ENCODE measurements around the gene ASCL2. TPM values are rescaled to one million over a fixed set of nuclear protein-coding genes. Genes with fewer than 3 reads are reported as not detected.
"Not testable (repeated sequence)": the region's sequence is repeated elsewhere in the genome, so short reads cannot be mapped to it uniquely, and the experiment has no call there.

Gene ASCL2
- polyA plus RNA-seq, 2 donors: 0.95 to 1.7 TPM

DNA sequence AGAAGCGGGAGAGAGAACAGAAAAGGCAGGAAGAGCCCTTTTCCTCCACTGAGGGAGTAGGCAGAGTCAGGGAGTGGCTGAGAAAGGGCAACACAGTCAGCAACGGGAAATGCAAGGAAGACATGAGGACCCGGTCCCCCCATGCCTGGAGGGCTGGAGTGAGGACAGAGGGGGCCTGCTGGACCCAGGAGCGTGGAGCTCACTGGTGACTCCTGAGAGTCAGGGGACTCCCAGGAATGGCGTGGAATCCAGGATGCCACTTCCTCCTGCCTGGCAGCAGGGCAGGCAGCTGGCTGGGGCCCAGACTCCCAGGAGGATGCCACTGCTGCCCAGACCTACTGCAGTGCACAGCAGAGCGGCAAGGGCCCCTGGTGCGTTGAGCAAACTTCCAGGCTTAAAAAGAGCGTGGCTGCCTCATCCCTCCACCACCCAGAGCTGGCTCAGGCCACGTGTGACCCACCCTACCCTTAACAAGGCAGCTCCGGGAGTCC, 20.0 kb upstream of the ASCL2 start:
- Histone ChIP-seq H3K9me3 (ENCODE audit: control insufficient read depth in 2 of 2, insufficient read depth in 1 of 2, low read depth in 1 of 2, low read length in 1 of 2) (peaks cover 0 to 3% of the 10 kb centered on the region in 2 donors), H3K4me1 (ENCODE audit: control insufficient read depth in 2 of 2, insufficient read depth in 2 of 2, low read length in 1 of 2) (no peaks in the 10 kb centered on the region), H3K27ac (ENCODE audit: low read depth in 2 of 2, low read length in 1 of 2) (no peak overlapping the region), H3K4me3 (ENCODE audit: low read depth in 1 of 2, low read length in 2 of 2) (no peak overlapping the region), H3K36me3 (ENCODE audit: control insufficient read depth in 2 of 2, insufficient read depth in 2 of 2, low read length in 1 of 2) (no peaks in the 10 kb centered on the region), H3K27me3 (ENCODE audit: control insufficient read depth in 1 of 2, insufficient read depth in 2 of 2, low read length in 2 of 2) (no peaks in the 10 kb centered on the region)
- 32 to 50% methylated on average over 10 of the region's 10 CpGs for WGBS, 2 donors

DNA sequence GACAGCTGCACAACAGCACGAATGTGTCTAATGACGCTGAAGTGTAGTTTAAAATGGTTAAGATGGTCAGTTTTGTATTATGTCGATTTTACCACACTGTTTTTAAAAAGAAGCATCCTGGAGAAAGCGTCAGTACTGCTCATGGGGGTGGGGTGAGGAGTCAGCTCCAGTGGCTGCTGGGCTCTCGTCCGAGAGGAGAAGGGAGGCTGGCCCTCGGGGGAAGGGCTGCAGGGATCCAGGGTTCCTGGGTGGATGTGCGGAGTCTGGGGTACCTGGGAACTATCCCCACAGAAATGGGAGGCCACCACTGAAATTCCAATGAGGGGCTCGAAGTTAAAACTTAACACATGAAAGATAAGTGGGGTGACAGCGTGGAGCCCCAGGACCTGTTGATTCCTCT, 19.5 kb upstream of the ASCL2 start:
- Histone ChIP-seq H3K9me3 (ENCODE audit: control insufficient read depth in 2 of 2, insufficient read depth in 1 of 2, low read depth in 1 of 2, low read length in 1 of 2) (peaks cover 0 to 3% of the 10 kb centered on the region in 2 donors), H3K36me3 (ENCODE audit: control insufficient read depth in 2 of 2, insufficient read depth in 2 of 2, low read length in 1 of 2) (no peaks in the 10 kb centered on the region), H3K27ac (ENCODE audit: low read depth in 2 of 2, low read length in 1 of 2) (no peak overlapping the region), H3K4me1 (ENCODE audit: control insufficient read depth in 2 of 2, insufficient read depth in 2 of 2, low read length in 1 of 2) (no peaks in the 10 kb centered on the region), H3K4me3 (ENCODE audit: low read depth in 1 of 2, low read length in 2 of 2) (no peak overlapping the region), H3K27me3 (ENCODE audit: control insufficient read depth in 1 of 2, insufficient read depth in 2 of 2, low read length in 2 of 2) (no peaks in the 10 kb centered on the region)
- WGBS, 2 donors: 73 to 81% methylated on average over 10 of the region's 10 CpGs

DNA sequence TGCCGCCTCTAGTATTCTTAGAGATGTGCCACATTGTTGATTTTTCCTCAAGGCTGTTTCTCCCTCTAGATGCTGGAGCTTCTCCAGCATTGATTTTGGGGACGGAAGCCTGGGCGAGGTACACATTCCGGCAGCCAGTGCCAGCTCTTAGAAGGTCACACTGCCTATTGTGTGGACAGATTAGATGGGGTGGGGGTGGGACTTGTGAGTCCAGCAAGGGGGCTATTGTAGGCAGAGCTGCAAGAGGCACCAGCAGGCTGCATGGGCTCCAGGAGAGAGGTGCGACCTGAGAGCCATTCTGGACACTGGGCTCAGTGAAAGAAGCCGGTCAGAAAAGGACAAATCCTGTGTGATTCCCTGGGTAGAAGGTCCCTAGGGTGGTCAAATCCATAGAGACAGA, 19.0 kb upstream of the ASCL2 start:
- no peak overlapping the region for H3K27ac ChIP-seq (ENCODE audit: low read depth in 2 of 2, low read length in 1 of 2)

DNA sequence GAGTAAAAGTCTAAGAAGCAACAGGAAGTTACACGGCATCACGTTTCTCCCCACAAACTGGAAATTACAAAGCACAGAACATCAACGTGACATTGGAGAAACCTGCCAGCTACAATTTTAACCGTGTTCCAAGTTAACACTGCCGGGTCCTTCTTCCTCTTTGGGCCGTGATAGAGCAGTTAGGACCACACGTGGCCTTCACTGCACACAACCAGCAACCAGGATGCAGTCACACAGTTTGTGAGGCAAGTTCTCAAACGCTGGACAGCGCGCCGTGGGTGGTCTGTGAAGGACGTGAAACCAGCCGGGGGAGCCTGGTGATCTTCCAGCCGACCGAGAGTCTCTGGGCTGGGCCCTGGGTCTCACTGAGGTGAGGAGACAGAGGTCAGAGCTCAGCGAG, 16.7 kb upstream of the ASCL2 start:
- Histone ChIP-seq H3K27me3 (ENCODE audit: control insufficient read depth in 1 of 2, insufficient read depth in 2 of 2, low read length in 2 of 2) (no peaks in the 10 kb centered on the region), H3K9me3 (ENCODE audit: control insufficient read depth in 2 of 2, insufficient read depth in 1 of 2, low read depth in 1 of 2, low read length in 1 of 2) (peaks cover 0 to 3% of the 10 kb centered on the region in 2 donors), H3K4me1 (ENCODE audit: control insufficient read depth in 2 of 2, insufficient read depth in 2 of 2, low read length in 1 of 2) (no peaks in the 10 kb centered on the region), H3K4me3 (ENCODE audit: low read depth in 1 of 2, low read length in 2 of 2) (no peak overlapping the region), H3K36me3 (ENCODE audit: control insufficient read depth in 2 of 2, insufficient read depth in 2 of 2, low read length in 1 of 2) (no peaks in the 10 kb centered on the region), H3K27ac (ENCODE audit: low read depth in 2 of 2, low read length in 1 of 2) (no peak overlapping the region)
- WGBS, 2 donors: 54% methylated on average over 16 of the region's 16 CpGs

More for the DNA sequence above, 19.0 kb upstream of the ASCL2 start:
- H3K27me3 ChIP-seq (ENCODE audit: control insufficient read depth in 1 of 2, insufficient read depth in 2 of 2, low read length in 2 of 2): no peaks in the 10 kb centered on the region
- 59 to 61% methylated on average over 6 of the region's 6 CpGs for WGBS, 2 donors
- no peaks in the 10 kb centered on the region for H3K4me1 ChIP-seq (ENCODE audit: control insufficient read depth in 2 of 2, insufficient read depth in 2 of 2, low read length in 1 of 2)
- no peaks in the 10 kb centered on the region for H3K36me3 ChIP-seq (ENCODE audit: control insufficient read depth in 2 of 2, insufficient read depth in 2 of 2, low read length in 1 of 2)
- H3K9me3 ChIP-seq (ENCODE audit: control insufficient read depth in 2 of 2, insufficient read depth in 1 of 2, low read depth in 1 of 2, low read length in 1 of 2): peaks cover 0 to 3% of the 10 kb centered on the region in 2 donors
- H3K4me3 ChIP-seq (ENCODE audit: low read depth in 1 of 2, low read length in 2 of 2): no peak overlapping the region

DNA sequence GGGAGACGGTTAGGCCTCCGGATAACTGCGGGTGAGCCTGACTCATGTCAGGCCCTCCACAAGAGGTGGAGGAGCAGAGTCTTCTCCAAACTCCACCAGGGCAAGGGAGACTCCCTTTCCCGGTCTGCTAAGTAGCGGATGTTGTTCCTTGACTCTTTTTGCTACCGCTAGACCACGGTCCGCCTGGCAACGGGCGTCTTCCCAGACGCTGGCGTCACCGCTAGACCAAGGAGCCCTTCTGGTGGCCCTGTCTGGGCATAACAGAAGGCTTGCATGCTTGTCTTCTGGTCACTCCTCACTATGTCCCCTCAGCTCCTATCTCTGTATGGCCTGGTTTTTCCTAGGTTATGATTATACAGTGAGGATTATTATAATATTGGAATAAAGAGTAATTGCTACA, 16.0 kb upstream of the ASCL2 start:
- not testable (repeated sequence) for H3K27me3 ChIP-seq (ENCODE audit: control insufficient read depth in 1 of 2, insufficient read depth in 2 of 2, low read length in 2 of 2); H3K36me3 ChIP-seq (ENCODE audit: control insufficient read depth in 2 of 2, insufficient read depth in 2 of 2, low read length in 1 of 2); H3K27ac ChIP-seq (ENCODE audit: low read depth in 2 of 2, low read length in 1 of 2); H3K4me1 ChIP-seq (ENCODE audit: control insufficient read depth in 2 of 2, insufficient read depth in 2 of 2, low read length in 1 of 2); H3K4me3 ChIP-seq (ENCODE audit: low read depth in 1 of 2, low read length in 2 of 2); H3K9me3 ChIP-seq (ENCODE audit: control insufficient read depth in 2 of 2, insufficient read depth in 1 of 2, low read depth in 1 of 2, low read length in 1 of 2)
- 76 to 87% methylated on average over 13 of the region's 13 CpGs for WGBS, 2 donors

DNA sequence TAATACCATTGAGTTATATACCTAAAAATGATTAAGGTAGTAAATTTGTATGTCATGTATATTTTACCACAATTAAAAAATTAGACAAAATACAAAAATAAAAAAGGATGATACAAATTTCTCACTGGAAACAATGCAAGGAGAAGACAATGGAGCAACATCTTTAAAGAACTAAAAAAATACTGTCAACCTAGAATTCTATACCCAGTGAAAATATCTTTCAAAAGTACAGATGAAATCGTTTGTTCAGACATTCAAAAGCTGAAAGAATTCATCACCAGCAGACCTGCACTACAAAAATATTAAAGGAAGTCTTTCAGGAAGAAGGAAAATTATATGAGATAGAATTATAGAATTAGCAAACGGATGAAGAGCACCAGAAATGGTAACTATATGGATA, 9.8 kb upstream of the ASCL2 start:
- no peak overlapping the region for H3K4me3 ChIP-seq (ENCODE audit: low read depth in 1 of 2, low read length in 2 of 2)
- H3K27me3 ChIP-seq (ENCODE audit: control insufficient read depth in 1 of 2, insufficient read depth in 2 of 2, low read length in 2 of 2): peaks cover 0 to 12% of the 10 kb centered on the region in 2 donors
- H3K4me1 ChIP-seq (ENCODE audit: control insufficient read depth in 2 of 2, insufficient read depth in 2 of 2, low read length in 1 of 2): peaks cover 0 to 2% of the 10 kb centered on the region in 2 donors
- no peaks in the 10 kb centered on the region for H3K36me3 ChIP-seq (ENCODE audit: control insufficient read depth in 2 of 2, insufficient read depth in 2 of 2, low read length in 1 of 2)
- no peak overlapping the region for H3K27ac ChIP-seq (ENCODE audit: low read depth in 2 of 2, low read length in 1 of 2)
- peaks cover 0 to 2% of the 10 kb centered on the region in 2 donors for H3K9me3 ChIP-seq (ENCODE audit: control insufficient read depth in 2 of 2, insufficient read depth in 1 of 2, low read depth in 1 of 2, low read length in 1 of 2)
- WGBS, 2 donors: 68 to 75% methylated on average over 2 of the region's 2 CpGs

DNA sequence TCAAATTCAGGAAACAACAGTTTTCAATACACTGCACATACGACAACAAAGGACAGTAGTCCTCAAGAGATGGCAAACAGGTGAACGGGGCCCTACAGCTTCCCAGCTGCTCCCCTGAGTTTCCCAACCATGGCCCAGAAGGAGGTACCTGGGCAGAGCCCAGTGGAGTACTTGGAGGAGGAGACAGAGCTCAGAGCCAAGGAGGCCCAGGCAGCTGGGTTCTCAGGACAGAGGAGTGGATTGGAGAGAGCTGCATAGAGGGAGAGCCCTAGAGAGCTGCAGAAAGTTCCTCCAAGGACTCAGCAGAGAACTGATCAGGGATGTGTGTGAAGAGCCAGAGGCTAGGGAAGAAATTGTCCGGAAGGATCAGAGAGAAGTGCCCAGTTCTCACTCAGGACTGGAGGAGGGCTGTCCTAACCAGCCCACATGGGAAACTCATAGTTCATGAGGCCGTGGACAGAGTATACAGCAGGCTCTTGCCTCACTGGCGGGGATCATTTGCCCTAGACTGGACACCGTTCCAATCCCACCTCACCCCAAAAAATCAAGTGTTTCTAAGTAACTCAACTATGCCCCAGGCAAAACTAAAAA, 7.6 kb upstream of the ASCL2 start:
- peaks cover 0 to 12% of the 10 kb centered on the region in 2 donors for H3K27me3 ChIP-seq (ENCODE audit: control insufficient read depth in 1 of 2, insufficient read depth in 2 of 2, low read length in 2 of 2)
- 84 to 85% methylated on average over 6 of the region's 6 CpGs for WGBS, 2 donors

DNA sequence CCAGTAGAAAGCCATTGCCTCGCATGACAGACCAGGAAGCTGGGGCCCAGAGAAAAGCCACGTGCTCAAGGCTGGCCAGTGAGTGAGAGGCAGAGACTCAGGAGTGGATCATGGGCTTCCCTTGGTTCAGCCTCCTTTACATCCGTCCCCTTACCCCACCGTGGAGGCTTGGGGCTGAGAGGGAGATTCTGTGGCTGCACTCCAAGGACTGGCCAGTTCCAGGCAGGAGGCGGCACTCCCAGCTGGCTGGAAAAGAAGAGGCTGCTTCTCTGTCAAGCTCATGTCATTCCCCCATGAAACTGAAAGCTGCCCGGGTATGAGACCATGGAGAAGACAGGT, 6.6 kb upstream of the ASCL2 start:
- peaks cover 0 to 2% of the 10 kb centered on the region in 2 donors for H3K9me3 ChIP-seq (ENCODE audit: control insufficient read depth in 2 of 2, insufficient read depth in 1 of 2, low read depth in 1 of 2, low read length in 1 of 2)
- H3K27ac ChIP-seq (ENCODE audit: low read depth in 2 of 2, low read length in 1 of 2): no peak overlapping the region

More for the DNA sequence above, 7.6 kb upstream of the ASCL2 start:
- no peaks in the 10 kb centered on the region for H3K36me3 ChIP-seq (ENCODE audit: control insufficient read depth in 2 of 2, insufficient read depth in 2 of 2, low read length in 1 of 2)
- no peak overlapping the region for H3K4me3 ChIP-seq (ENCODE audit: low read depth in 1 of 2, low read length in 2 of 2)
- H3K27ac ChIP-seq (ENCODE audit: low read depth in 2 of 2, low read length in 1 of 2): no peak overlapping the region
- peaks cover 0 to 2% of the 10 kb centered on the region in 2 donors for H3K4me1 ChIP-seq (ENCODE audit: control insufficient read depth in 2 of 2, insufficient read depth in 2 of 2, low read length in 1 of 2)
- peaks cover 0 to 2% of the 10 kb centered on the region in 2 donors for H3K9me3 ChIP-seq (ENCODE audit: control insufficient read depth in 2 of 2, insufficient read depth in 1 of 2, low read depth in 1 of 2, low read length in 1 of 2)

DNA sequence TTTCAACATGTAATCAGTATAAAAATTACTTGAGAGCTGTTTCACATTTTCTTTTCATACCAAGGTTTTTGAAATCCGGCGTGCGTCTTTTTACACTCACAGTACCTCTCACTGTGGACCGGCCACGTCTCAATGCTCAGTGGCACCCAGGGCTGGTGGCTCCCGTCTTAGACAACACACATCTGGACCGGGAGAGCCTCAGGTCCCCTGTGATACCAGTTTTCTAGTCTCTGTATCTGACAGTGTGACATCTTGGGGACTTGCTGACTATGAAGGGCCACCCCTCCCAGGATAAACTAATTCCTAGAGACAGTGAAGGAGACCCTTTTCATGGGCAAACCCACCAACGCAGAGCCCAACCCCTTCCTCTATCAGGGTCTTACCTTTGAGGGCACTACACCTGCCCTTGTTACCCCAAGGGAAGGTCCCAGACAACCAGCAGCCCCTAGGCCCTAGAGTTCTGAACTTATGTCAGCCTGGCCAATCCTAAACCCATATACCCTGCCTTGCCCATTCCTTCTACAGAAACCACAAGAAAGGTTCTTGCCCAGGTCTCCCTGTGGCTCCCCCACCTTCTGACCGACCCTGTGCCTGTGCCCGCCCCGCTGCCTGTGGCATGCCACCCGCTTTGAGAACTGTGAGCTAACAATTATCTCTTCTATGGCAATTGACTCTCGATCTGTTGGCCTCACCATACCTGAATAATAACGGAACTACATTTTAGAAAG, 6.1 kb upstream of the ASCL2 start:
- Histone ChIP-seq H3K27ac (ENCODE audit: low read depth in 2 of 2, low read length in 1 of 2) (no peak overlapping the region), H3K4me1 (ENCODE audit: control insufficient read depth in 2 of 2, insufficient read depth in 2 of 2, low read length in 1 of 2) (peaks cover 0 to 2% of the 10 kb centered on the region in 2 donors)
- 93 to 94% methylated on average over 14 of the region's 14 CpGs for WGBS, 2 donors

More for the DNA sequence above, 6.6 kb upstream of the ASCL2 start:
- WGBS, 2 donors: 62 to 66% methylated on average over 6 of the region's 6 CpGs
- H3K4me1 ChIP-seq (ENCODE audit: control insufficient read depth in 2 of 2, insufficient read depth in 2 of 2, low read length in 1 of 2): peaks cover 0 to 2% of the 10 kb centered on the region in 2 donors
- peaks cover 0 to 12% of the 10 kb centered on the region in 2 donors for H3K27me3 ChIP-seq (ENCODE audit: control insufficient read depth in 1 of 2, insufficient read depth in 2 of 2, low read length in 2 of 2)
- no peak overlapping the region for H3K4me3 ChIP-seq (ENCODE audit: low read depth in 1 of 2, low read length in 2 of 2)
- no peaks in the 10 kb centered on the region for H3K36me3 ChIP-seq (ENCODE audit: control insufficient read depth in 2 of 2, insufficient read depth in 2 of 2, low read length in 1 of 2)

More for the DNA sequence above, 6.1 kb upstream of the ASCL2 start:
- H3K9me3 ChIP-seq (ENCODE audit: control insufficient read depth in 2 of 2, insufficient read depth in 1 of 2, low read depth in 1 of 2, low read length in 1 of 2): peaks cover 0 to 2% of the 10 kb centered on the region in 2 donors
- no peak overlapping the region for H3K4me3 ChIP-seq (ENCODE audit: low read depth in 1 of 2, low read length in 2 of 2)
- peaks cover 2 to 12% of the 10 kb centered on the region in 2 donors for H3K27me3 ChIP-seq (ENCODE audit: control insufficient read depth in 1 of 2, insufficient read depth in 2 of 2, low read length in 2 of 2)
- no peaks in the 10 kb centered on the region for H3K36me3 ChIP-seq (ENCODE audit: control insufficient read depth in 2 of 2, insufficient read depth in 2 of 2, low read length in 1 of 2)
